Activated CD8-positive, alpha-beta memory T cell treated with anti-CD3 and anti-CD28 coated beads, Interleukin-2, amount 10 ng/mL, durations not matched to agents 7 days and 5 days (primary cell): ENCODE results near the gene SYPL2. TPM values are rescaled to one million over a fixed set of nuclear protein-coding genes. Genes with fewer than 3 reads are reported as not detected.
"Not testable (repeated sequence)": the region's sequence is repeated elsewhere in the genome, so short reads cannot be mapped to it uniquely, and the experiment has no call there.

Source experiments
- ATAC-seq: fragments of 150-1000 bp; cut with Tn5 transposase; one replicate; pipeline ENCODE4 v1.10.0; 2021; ENCODE audit warnings: moderate library complexity
- CTCF ChIA-PET: fragments of 350-600 bp; sonication (Branson Sonifier 250); formaldehyde crosslinking; loops from one replicate; lab custom pipeline; 2021; ENCODE audit warnings: antibody characterized with exemption; lab: Charles Lee
- DNase-seq: peaks from one replicate; pipeline ENCODE4 v3.0.0-alpha.2; 2020
- H3K27ac Mint-ChIP-seq: one replicate; pipeline ENCODE4 v1.8.0; 2021; ENCODE audit warnings: mild to moderate bottlenecking, mixed read lengths
- H3K27me3 Mint-ChIP-seq: one replicate; pipeline ENCODE4 v1.8.0; 2021; ENCODE audit warnings: mixed read lengths
- H3K36me3 Mint-ChIP-seq: one replicate; pipeline ENCODE4 v1.8.0; 2021; ENCODE audit warnings: mild to moderate bottlenecking, mixed read lengths
- H3K4me1 Mint-ChIP-seq: one replicate; pipeline ENCODE4 v1.8.0; 2021; ENCODE audit warnings: mixed read lengths
- H3K4me3 Mint-ChIP-seq: one replicate; pipeline ENCODE4 v1.8.0; 2021; ENCODE audit warnings: mild to moderate bottlenecking, moderate library complexity, mixed read lengths
- H3K9me3 Mint-ChIP-seq: one replicate; pipeline ENCODE4 v1.8.0; 2022; ENCODE audit warnings: low read depth, mixed read lengths
- total RNA-seq, 2 experiments: library from RNA; stranded (reverse); gene quantifications; one replicate each; pipeline ENCODE4 v1.2.3, GENCODE V29; 2021

Gene SYPL2
- total RNA-seq, 2 experiments from 2014 or later = not detected

DNA sequence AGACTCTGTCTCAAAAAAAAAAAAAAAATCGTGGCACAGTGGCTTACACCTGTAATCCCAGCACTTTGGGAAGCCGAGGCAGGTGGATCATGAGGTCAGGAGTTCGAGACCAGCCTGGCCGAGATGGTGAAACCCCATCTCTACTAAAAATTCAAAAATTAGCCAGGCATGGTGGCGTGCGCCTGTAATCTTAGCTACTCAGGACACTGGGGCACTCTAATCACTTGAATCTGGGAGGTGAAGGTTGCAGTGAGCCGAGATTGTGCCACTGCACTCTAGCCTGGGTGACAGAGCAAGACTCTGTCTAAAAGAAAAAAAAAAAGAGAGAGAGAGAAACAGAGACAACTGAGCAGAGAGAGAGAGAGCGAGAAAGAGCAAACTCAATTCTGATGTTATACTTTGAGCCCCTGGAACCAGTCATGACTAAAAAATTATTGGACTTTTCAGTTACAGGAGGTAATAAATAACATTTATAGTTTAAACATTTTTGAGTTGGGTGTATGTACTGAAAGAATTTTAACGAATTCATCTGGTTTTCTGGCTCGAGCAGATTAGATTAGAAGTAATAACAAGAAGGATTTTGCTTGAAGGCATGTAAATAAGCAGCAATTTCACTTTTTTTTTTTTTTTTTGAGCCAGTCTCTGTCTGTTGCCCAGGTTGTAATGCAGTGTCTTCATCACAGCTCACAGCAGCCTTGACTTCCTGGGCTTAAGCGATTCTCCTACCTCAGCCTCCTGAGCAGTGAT, 20.2 kb upstream of the SYPL2 start:
- not testable (repeated sequence) for H3K4me1 Mint-ChIP-seq, DNase-seq, ATAC-seq, H3K9me3 Mint-ChIP-seq, H3K4me3 Mint-ChIP-seq, H3K27ac Mint-ChIP-seq, H3K36me3 Mint-ChIP-seq
- CTCF ChIA-PET = interaction anchor here (1.4 kb wide), 1 partner anchor 86 kb away, joined by 4 read pairs; no protein-coding TSS in a partner anchor
- H3K27me3 Mint-ChIP-seq = peaks cover 38% of the 10 kb centered on the region

DNA sequence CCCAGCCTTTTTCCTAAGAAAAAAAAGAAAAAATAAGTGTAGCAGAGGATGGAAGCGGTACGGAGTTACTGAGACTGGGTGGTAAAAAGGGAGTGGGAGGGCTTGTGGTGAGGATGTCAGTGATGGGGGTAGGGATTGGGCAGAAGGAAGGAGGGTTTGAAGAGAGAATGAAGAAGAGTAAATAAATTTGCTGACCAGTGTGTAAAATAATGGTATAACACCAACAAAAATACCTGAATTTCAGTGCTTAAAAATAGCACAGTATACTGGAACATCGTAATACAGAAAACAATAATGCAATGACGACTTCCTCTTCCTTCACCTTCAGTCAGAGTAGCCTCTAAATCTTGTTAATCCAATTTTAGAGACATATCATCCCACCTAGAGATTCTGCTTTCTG, 18.8 kb upstream of the SYPL2 start:
- DNase-seq = no peak
- Mint-ChIP-seq H3K27ac (no peak overlapping the region), H3K27me3 (peaks cover 39% of the 10 kb centered on the region), H3K4me3 (no peak overlapping the region), H3K36me3 (peaks cover 3% of the 10 kb centered on the region), H3K9me3 (peaks cover 2% of the 10 kb centered on the region), H3K4me1 (no peaks in the 10 kb centered on the region)
- CTCF ChIA-PET = no interaction called here
- ATAC-seq = no peak

DNA sequence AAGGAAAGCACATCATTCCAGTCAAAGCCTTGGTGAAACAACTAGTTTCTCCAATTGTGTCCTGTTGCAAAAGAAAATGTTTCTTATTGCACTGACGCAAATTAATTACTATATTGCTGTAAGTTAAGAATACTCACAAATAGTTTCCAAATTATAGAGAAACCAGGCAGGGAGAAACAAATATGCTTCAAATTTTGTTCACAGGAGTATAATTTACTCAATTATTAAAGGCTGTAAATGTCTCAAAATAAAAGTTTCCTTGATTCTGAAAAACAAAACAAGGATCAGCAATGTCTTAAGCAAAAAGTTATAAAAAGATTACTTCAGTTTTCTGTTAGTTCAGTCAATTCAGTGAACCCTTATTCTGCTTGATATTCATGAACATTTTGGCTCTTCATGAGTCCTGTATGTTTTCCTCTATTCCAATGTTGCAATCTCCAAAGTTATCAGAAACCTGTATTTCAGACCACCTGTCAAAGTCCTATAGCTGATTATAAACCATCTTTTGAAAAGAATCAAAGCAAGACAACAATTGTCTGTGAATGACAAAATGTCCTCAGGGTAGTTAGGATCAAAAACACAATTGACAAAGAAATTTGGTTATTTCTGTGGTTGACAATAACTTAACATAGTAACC, 11.7 kb upstream of the SYPL2 start:
- DNase-seq = no peak
- no peak overlapping the region for H3K4me3 Mint-ChIP-seq
- peaks cover 10% of the 10 kb centered on the region for H3K9me3 Mint-ChIP-seq
- H3K27ac Mint-ChIP-seq = no peak overlapping the region
- ATAC-seq = no peak
- CTCF ChIA-PET = interaction anchor here (1.6 kb wide), 1 partner anchor 14 kb away, joined by 3 read pairs; no protein-coding TSS in a partner anchor
- peaks cover 53% of the 10 kb centered on the region for H3K27me3 Mint-ChIP-seq
- H3K4me1 Mint-ChIP-seq = no peaks in the 10 kb centered on the region
- H3K36me3 Mint-ChIP-seq = peaks cover 15% of the 10 kb centered on the region

GRCh38 chr1:109457819-109458218, 8.5 kb upstream of the SYPL2 start:
- Mint-ChIP-seq H3K4me3 (no peak overlapping the region), H3K9me3 (peaks cover 8% of the 10 kb centered on the region), H3K36me3 (peaks cover 13% of the 10 kb centered on the region), H3K27me3 (peaks cover 58% of the 10 kb centered on the region), H3K4me1 (no peaks in the 10 kb centered on the region), H3K27ac (no peak overlapping the region)
- ATAC-seq (no peak), DNase-seq (no peak)
- CTCF ChIA-PET = interaction anchor here (0.8 kb wide), 2 partner anchors 22 to 74 kb away, joined by 3 read pairs; no protein-coding TSS in a partner anchor

GRCh38 chr1:109466125-109466451, 258 bp upstream of the SYPL2 start:
- no peak overlapping the region for H3K27ac Mint-ChIP-seq
- H3K27me3 Mint-ChIP-seq = peaks cover 83% of the 10 kb centered on the region
- DNase-seq (no peak), ATAC-seq (no peak)
- peak overlapping the region; percentile 39 for H3K4me3 Mint-ChIP-seq
- CTCF ChIA-PET = no interaction called here
- peaks cover 5% of the 10 kb centered on the region for H3K4me1 Mint-ChIP-seq
- H3K36me3 Mint-ChIP-seq = no peaks in the 10 kb centered on the region
- H3K9me3 Mint-ChIP-seq = no peaks in the 10 kb centered on the region

GRCh38 chr1:109467301-109467777, 993 bp downstream of the SYPL2 start:
- no peaks in the 10 kb centered on the region for H3K9me3 Mint-ChIP-seq
- no peaks in the 10 kb centered on the region for H3K36me3 Mint-ChIP-seq
- CTCF ChIA-PET = no interaction called here
- no peak for ATAC-seq
- H3K27ac Mint-ChIP-seq = no peak overlapping the region
- no peak overlapping the region for H3K4me3 Mint-ChIP-seq
- peaks cover 5% of the 10 kb centered on the region for H3K4me1 Mint-ChIP-seq
- peaks cover 78% of the 10 kb centered on the region for H3K27me3 Mint-ChIP-seq
- no peak for DNase-seq

GRCh38 chr1:109468061-109468460, 1.7 kb downstream of the SYPL2 start:
- peaks cover 77% of the 10 kb centered on the region for H3K27me3 Mint-ChIP-seq
- ATAC-seq (no peak), DNase-seq (no peak)
- no peak overlapping the region for H3K4me3 Mint-ChIP-seq
- peaks cover 5% of the 10 kb centered on the region for H3K4me1 Mint-ChIP-seq
- CTCF ChIA-PET = interaction anchor here (1.4 to 2.1 kb wide), 3 partner anchors 8 to 22 kb away, joined by 3 to 5 read pairs (median 5); no protein-coding TSS in a partner anchor
- no peak overlapping the region for H3K27ac Mint-ChIP-seq
- H3K9me3 Mint-ChIP-seq = no peaks in the 10 kb centered on the region
- no peaks in the 10 kb centered on the region for H3K36me3 Mint-ChIP-seq

GRCh38 chr1:109468903-109469302, 2.6 kb downstream of the SYPL2 start:
- DNase-seq (no peak), ATAC-seq (no peak)
- CTCF ChIA-PET = interaction anchor here (1.4 to 2.1 kb wide), 5 partner anchors 9 to 64 kb away, joined by 3 to 10 read pairs (median 5); no protein-coding TSS in a partner anchor
- Mint-ChIP-seq H3K27me3 (peaks cover 77% of the 10 kb centered on the region), H3K4me1 (peaks cover 5% of the 10 kb centered on the region), H3K4me3 (no peak overlapping the region), H3K9me3 (no peaks in the 10 kb centered on the region), H3K36me3 (no peaks in the 10 kb centered on the region), H3K27ac (no peak overlapping the region)

DNA sequence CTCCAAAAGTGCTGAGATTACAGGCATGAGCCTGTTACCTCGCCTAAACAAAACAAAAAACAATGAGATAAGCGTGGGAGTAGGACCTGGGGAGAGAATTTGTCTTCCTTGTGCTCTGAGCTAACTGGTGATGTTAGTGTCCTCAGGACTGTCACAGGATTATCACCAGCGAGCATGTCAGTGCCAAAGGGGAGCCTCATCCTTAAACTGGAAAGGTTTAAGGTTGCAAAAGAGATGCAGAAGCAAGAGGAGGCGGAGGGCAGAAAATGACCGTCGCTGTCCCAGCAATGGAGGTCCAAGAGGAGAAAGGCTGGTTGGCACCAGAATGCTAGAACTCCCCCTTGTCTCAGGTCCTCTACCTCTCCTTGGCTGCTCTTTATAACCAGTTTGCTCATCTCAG, 3.9 kb downstream of the SYPL2 start:
- peaks cover 66% of the 10 kb centered on the region for H3K27me3 Mint-ChIP-seq
- no peaks in the 10 kb centered on the region for H3K9me3 Mint-ChIP-seq
- no peaks in the 10 kb centered on the region for H3K36me3 Mint-ChIP-seq
- CTCF ChIA-PET = interaction anchor here (1.7 to 2.1 kb wide), 2 partner anchors 10 to 62 kb away, joined by 5 to 10 read pairs; no protein-coding TSS in a partner anchor
- peaks cover 5% of the 10 kb centered on the region for H3K4me1 Mint-ChIP-seq
- DNase-seq = peak; percentile 34
- no peak overlapping the region for H3K4me3 Mint-ChIP-seq
- H3K27ac Mint-ChIP-seq = no peak overlapping the region
- no peak for ATAC-seq

DNA sequence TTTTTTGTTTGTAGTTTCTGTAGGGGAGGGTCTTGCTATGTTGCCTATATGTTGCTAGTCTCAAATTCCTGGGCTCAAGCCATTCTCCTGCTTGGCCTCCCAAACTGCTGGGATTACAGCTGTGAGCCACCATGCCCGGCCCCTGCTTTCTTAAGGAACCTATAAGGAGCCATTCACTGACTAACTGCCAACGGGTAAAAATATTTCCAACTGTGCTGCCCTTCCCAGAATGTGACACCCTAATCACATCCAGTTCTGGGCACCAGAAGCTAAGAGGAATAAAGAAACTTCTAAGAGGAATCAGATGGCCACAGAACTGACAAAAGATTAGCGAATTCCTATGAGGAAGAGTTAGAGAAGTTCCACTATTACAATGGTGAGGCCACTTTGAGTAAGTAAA, 6.4 kb downstream of the SYPL2 start:
- H3K36me3 Mint-ChIP-seq = no peaks in the 10 kb centered on the region
- H3K27me3 Mint-ChIP-seq = peaks cover 61% of the 10 kb centered on the region
- no peak overlapping the region for H3K27ac Mint-ChIP-seq
- H3K4me3 Mint-ChIP-seq = no peak overlapping the region
- ATAC-seq = no peak
- peaks cover 1% of the 10 kb centered on the region for H3K4me1 Mint-ChIP-seq
- peak; percentile 21 for DNase-seq
- CTCF ChIA-PET = no interaction called here
- H3K9me3 Mint-ChIP-seq = no peaks in the 10 kb centered on the region

GRCh38 chr1:109473284-109474057, 7.1 kb downstream of the SYPL2 start:
- H3K27ac Mint-ChIP-seq, H3K9me3 Mint-ChIP-seq, ATAC-seq, H3K36me3 Mint-ChIP-seq, H3K4me1 Mint-ChIP-seq, H3K4me3 Mint-ChIP-seq: not testable (repeated sequence)
- CTCF ChIA-PET = interaction anchor here (1.3 kb wide), 1 partner anchor 20 kb away, joined by 4 read pairs; the partner anchor contains the start of gene CYB561D1
- DNase-seq = peak; percentile 25
- peaks cover 54% of the 10 kb centered on the region for H3K27me3 Mint-ChIP-seq

- Mint-ChIP-seq H3K9me3 (no peaks in the 10 kb centered on the region), H3K4me3 (no peak overlapping the region), H3K36me3 (no peaks in the 10 kb centered on the region), H3K27me3 (peaks cover 48% of the 10 kb centered on the region), H3K4me1 (peaks cover 6% of the 10 kb centered on the region), H3K27ac (no peak overlapping the region)
- DNase-seq = peak; percentile 3
- CTCF ChIA-PET = interaction anchor here (1.3 kb wide), 1 partner anchor 19 kb away, joined by 4 read pairs; the partner anchor contains the start of gene CYB561D1
- no peak for ATAC-seq
Measured at GRCh38 chr1:109474697-109475096, 8.4 kb downstream of the SYPL2 start.

DNA sequence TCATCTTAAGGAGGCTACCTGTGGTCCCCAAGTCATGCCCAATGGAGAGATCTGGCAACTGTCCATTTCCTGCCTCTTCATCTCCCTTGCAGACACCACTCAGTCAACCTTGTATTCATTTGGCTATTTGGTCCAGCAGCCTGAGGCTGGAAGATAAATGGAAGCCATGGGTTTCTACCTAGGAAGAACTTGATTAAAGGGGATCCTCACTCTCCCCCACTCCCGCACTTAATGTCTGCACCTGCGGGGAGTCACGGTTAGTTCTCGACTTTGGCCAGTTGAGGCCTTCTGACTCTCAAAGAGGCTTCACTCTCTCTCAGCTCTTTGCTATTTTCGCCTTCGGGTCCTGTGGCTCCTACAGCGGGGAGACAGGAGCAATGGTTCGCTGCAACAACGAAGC, 8.9 kb downstream of the SYPL2 start:
- Mint-ChIP-seq H3K4me3 (no peak overlapping the region), H3K9me3 (no peaks in the 10 kb centered on the region), H3K4me1 (peaks cover 6% of the 10 kb centered on the region), H3K27me3 (peaks cover 43% of the 10 kb centered on the region), H3K27ac (no peak overlapping the region), H3K36me3 (no peaks in the 10 kb centered on the region)
- DNase-seq (peak; percentile 31), ATAC-seq (no peak)
- CTCF ChIA-PET = no interaction called here
